IgD-negative memory B cell (primary cell): ENCODE measurements around the gene KHDC1. TPM values are rescaled to one million over a fixed set of nuclear protein-coding genes. Genes with fewer than 3 reads are reported as not detected.
"Not testable (repeated sequence)": the region's sequence is repeated elsewhere in the genome, so short reads cannot be mapped to it uniquely, and the experiment has no call there.

ENCODE experiments used
- H3K27ac Mint-ChIP-seq, 3 donors: one replicate each; pipeline ENCODE4 v1.8.0; 2020 to 2022; ENCODE audit warnings: mild to moderate bottlenecking in 3 of 3, mixed read lengths in 3 of 3, moderate library complexity in 1 of 3
- H3K27me3 Mint-ChIP-seq: one replicate; pipeline ENCODE4 v1.8.0; 2021; ENCODE audit warnings: mixed read lengths
- H3K36me3 Mint-ChIP-seq: one replicate; pipeline ENCODE4 v1.8.0; 2020; ENCODE audit warnings: mild to moderate bottlenecking, mixed read lengths
- H3K4me1 Mint-ChIP-seq, 3 donors: one replicate each; pipeline ENCODE4 v1.8.0; 2020 to 2022; ENCODE audit warnings: mixed read lengths in 3 of 3, mild to moderate bottlenecking in 1 of 3
- H3K4me3 Mint-ChIP-seq, 4 donors: one replicate each; pipeline ENCODE4 v1.8.0; 2020 to 2022; ENCODE audit warnings: mild to moderate bottlenecking in 4 of 4, mixed read lengths in 4 of 4, moderate library complexity in 3 of 4
- H3K9me3 Mint-ChIP-seq, 3 donors: one replicate each; pipeline ENCODE4 v1.8.0; 2020 to 2021; ENCODE audit warnings: mixed read lengths in 3 of 3, mild to moderate bottlenecking in 1 of 3
- polyA plus RNA-seq: library from polyadenylated mRNA; unstranded; fragments of 300-500 nt; fragmentation: Illumina TruSeq; gene quantifications from one replicate; pipeline ENCODE4 v1.2.3, GENCODE V29; 2021

The KHDC1 gene
- polyA plus RNA-seq, 1 donor from 2014 or later = 3.1 TPM

DNA sequence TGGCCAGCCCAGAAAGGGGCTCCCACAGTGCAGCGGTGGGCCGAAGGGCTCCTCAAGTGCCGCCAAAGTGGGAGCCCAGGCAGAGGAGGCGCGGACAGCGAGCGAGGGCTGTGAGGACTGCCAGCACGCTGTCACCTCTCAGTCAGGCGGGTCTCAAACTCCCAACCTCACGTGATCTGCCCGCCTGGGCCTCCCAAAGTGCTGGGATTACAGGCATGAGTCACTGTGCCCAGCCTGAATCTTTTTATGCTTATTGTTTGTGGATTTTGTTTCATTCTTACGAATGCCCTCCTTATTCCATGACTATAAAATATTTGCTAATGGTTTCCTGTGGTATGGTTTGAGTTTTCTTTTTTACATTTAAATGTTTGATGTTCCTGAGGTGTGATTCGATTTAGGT is 6.3 kb upstream of the KHDC1 start:
- not testable (repeated sequence) for H3K27ac Mint-ChIP-seq, H3K9me3 Mint-ChIP-seq, H3K36me3 Mint-ChIP-seq, H3K27me3 Mint-ChIP-seq
- peak overlapping the region in 2 of 4 donors; percentile 25 to 43 for H3K4me3 Mint-ChIP-seq
- H3K4me1 Mint-ChIP-seq = peaks cover 4 to 11% (median 5%) of the 10 kb centered on the region in 3 donors

- H3K4me1 Mint-ChIP-seq = peaks cover 4 to 11% (median 5%) of the 10 kb centered on the region in 3 donors
- not testable (repeated sequence) for H3K9me3 Mint-ChIP-seq
These were observed 5.9 kb upstream of the KHDC1 start for GRCh38 chr6:73268896-73269295.

GRCh38 chr6:73264446-73264845 is 1.4 kb upstream of the KHDC1 start:
- Mint-ChIP-seq H3K4me1 (peaks cover 11 to 16% (median 11%) of the 10 kb centered on the region in 3 donors), H3K27me3 (no peaks in the 10 kb centered on the region), H3K9me3 (no peaks in the 10 kb centered on the region), H3K27ac (peak overlapping the region in 1 of 3 donors; percentile 43), H3K4me3 (peak overlapping the region; percentile 18 to 88 (median 66)), H3K36me3 (peaks cover 2% of the 10 kb centered on the region)

More at GRCh38 chr6:73268896-73269295, 5.9 kb upstream of the KHDC1 start:
- not testable (repeated sequence) for H3K27ac Mint-ChIP-seq, H3K4me3 Mint-ChIP-seq, H3K36me3 Mint-ChIP-seq, H3K27me3 Mint-ChIP-seq

- Mint-ChIP-seq H3K9me3 (no peaks in the 10 kb centered on the region), H3K27ac (no peak overlapping the region)
These were observed 544 bp upstream of the KHDC1 start for GRCh38 chr6:73263570-73263909.

DNA sequence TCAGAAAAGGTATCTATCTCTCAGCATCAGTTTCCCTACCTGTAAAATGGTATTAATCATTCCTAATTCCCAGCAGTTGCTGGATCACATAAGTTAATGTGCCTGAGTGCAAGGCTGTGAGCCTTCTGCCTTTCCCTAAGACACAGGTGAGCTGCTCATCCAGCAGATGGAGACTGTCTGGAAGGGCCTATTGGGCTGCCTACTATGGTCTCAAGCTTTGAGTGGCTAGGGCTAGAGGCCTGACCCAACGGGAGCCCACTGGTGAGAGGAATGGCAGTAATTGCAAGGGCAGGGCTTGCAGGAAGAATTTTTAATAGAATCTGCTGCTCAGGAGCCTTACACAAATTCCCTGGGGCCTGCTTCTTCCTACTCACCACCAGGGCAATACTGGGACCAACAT is 4.3 kb downstream of the KHDC1 start:
- Mint-ChIP-seq H3K4me1 (peaks cover 6% of the 10 kb centered on the region in 3 donors), H3K4me3 (no peak overlapping the region), H3K27me3 (no peaks in the 10 kb centered on the region), H3K27ac (no peak overlapping the region), H3K9me3 (no peaks in the 10 kb centered on the region), H3K36me3 (no peaks in the 10 kb centered on the region)

More at GRCh38 chr6:73263570-73263909, 544 bp upstream of the KHDC1 start:
- Mint-ChIP-seq H3K4me1 (peaks cover 11 to 16% (median 11%) of the 10 kb centered on the region in 3 donors), H3K36me3 (no peaks in the 10 kb centered on the region), H3K4me3 (peak overlapping the region; percentile 70 to 88 (median 82)), H3K27me3 (no peaks in the 10 kb centered on the region)

- H3K27ac Mint-ChIP-seq, H3K4me3 Mint-ChIP-seq, H3K4me1 Mint-ChIP-seq, H3K9me3 Mint-ChIP-seq, H3K27me3 Mint-ChIP-seq, H3K36me3 Mint-ChIP-seq: not testable (repeated sequence)
These were observed 8.7 kb downstream of the KHDC1 start for GRCh38 chr6:73254323-73254722.

DNA sequence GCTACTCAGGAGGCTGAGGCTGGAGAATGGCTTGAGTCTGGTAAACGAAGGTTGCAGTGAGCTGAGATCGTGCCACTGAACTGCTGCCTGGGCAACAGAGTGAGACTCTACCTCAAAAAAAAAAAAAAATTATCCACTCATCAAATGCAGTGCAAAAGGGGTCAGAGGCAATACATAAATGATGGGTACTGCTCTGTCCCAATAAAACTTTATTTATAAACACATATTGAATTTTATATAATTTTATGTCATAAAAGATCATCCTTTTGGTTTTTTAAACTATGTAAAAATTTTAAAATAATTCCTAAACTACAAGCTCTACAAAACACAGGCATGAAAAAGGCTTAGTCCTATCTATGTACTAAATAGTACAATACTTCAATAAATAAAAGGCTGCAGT is 10.3 kb downstream of the KHDC1 start:
- H3K27ac Mint-ChIP-seq = no peak overlapping the region
- H3K27me3 Mint-ChIP-seq = no peaks in the 10 kb centered on the region
- no peaks in the 10 kb centered on the region for H3K4me1 Mint-ChIP-seq
- H3K36me3 Mint-ChIP-seq = no peaks in the 10 kb centered on the region
- no peaks in the 10 kb centered on the region for H3K9me3 Mint-ChIP-seq
- no peak overlapping the region for H3K4me3 Mint-ChIP-seq

DNA sequence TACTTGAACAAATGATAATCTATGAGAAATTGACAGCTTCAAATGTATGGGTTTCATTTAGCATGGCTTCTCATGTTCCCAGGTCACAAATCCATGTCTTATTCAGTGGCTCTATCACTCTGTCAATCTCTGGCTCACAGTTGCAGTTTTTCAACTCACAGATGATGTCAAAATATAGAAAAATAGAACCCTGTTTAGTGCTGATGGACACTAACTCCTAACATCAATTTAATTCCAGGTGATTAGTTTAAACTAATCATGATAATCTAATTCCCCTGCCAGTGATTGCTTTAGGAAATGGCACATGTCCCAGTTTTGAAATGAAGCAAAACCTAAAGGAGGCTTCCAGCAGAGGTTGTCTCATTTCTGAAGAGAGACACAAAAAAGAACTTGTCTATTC is 13.0 kb downstream of the KHDC1 start:
- no peaks in the 10 kb centered on the region for H3K4me1 Mint-ChIP-seq

GRCh38 chr6:73248192-73248903 is 14.6 kb downstream of the KHDC1 start:
- Mint-ChIP-seq H3K36me3 (no peaks in the 10 kb centered on the region), H3K27me3 (peaks cover 2% of the 10 kb centered on the region), H3K27ac (no peak overlapping the region), H3K9me3 (no peaks in the 10 kb centered on the region), H3K4me3 (no peak overlapping the region), H3K4me1 (no peaks in the 10 kb centered on the region)

More for the DNA sequence above, 13.0 kb downstream of the KHDC1 start:
- H3K27me3 Mint-ChIP-seq = no peaks in the 10 kb centered on the region
- no peaks in the 10 kb centered on the region for H3K9me3 Mint-ChIP-seq
- H3K27ac Mint-ChIP-seq = no peak overlapping the region
- no peaks in the 10 kb centered on the region for H3K36me3 Mint-ChIP-seq
- H3K4me3 Mint-ChIP-seq = no peak overlapping the region

GRCh38 chr6:73242001-73242400 is 21.0 kb downstream of the KHDC1 start:
- Mint-ChIP-seq H3K27ac (no peak overlapping the region), H3K36me3 (no peaks in the 10 kb centered on the region), H3K9me3 (no peaks in the 10 kb centered on the region), H3K27me3 (peaks cover 2% of the 10 kb centered on the region), H3K4me3 (no peak overlapping the region), H3K4me1 (no peaks in the 10 kb centered on the region)

- Mint-ChIP-seq H3K36me3 (peaks cover 1% of the 10 kb centered on the region), H3K4me3 (no peak overlapping the region), H3K9me3 (no peaks in the 10 kb centered on the region), H3K4me1 (no peaks in the 10 kb centered on the region), H3K27me3 (peaks cover 2% of the 10 kb centered on the region), H3K27ac (no peak overlapping the region)
These were observed 22.3 kb downstream of the KHDC1 start for GRCh38 chr6:73240730-73241129.

DNA sequence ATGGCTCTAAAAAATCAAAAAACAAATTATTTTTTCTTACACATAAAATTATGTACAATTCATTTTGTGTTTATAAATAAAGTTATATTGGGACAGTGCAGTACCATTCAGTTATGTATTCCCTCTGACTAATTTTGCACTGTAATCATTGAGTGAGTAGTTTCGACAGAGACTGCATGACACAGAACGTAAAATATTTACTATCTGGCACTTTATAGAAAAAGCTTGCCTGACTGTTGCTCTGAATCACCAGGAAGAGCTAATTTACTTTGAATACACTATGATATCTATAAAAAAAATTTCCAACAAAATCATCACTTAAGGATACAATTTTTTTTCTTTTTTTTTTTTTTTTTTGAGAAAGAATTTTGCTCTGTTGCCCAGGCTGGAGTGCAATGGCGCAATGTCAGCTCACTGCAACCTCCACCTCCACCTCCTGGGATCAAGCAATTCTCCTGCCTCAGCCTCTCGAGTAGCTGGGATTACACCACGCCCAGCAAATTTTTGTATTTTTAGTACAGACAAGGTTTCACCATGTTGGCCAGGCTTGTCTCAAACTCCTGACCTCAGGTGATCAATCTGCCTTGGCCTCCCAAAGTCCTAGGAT is 26.7 kb downstream of the KHDC1 start:
- Mint-ChIP-seq H3K4me1 (no peaks in the 10 kb centered on the region), H3K36me3 (peaks cover 1% of the 10 kb centered on the region), H3K27me3 (no peaks in the 10 kb centered on the region), H3K27ac (no peak overlapping the region), H3K4me3 (no peak overlapping the region), H3K9me3 (no peaks in the 10 kb centered on the region)

DNA sequence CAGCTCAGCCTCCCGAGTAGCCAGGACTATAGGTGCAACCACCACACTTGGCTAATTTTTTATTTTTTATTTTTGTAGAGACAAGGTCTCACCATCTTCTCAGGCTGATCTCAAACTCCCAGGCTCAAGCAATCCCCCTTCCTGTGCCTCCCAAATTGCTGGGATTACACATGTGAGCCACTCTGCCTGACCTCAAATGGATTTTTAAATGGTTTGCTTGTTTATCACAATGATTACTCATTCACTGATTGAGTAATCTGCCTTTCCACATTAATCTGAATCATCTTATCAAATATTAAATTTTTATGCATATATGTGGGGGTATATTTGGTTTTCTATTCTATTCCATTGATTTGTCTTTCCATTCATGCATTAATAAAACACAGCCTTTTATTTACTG is 28.3 kb downstream of the KHDC1 start:
- Mint-ChIP-seq H3K4me1 (no peaks in the 10 kb centered on the region), H3K4me3 (peak overlapping the region in 1 of 4 donors; percentile 39), H3K9me3 (no peaks in the 10 kb centered on the region), H3K27me3 (no peaks in the 10 kb centered on the region), H3K36me3 (peaks cover 1% of the 10 kb centered on the region), H3K27ac (no peak overlapping the region)

- H3K36me3 Mint-ChIP-seq, H3K9me3 Mint-ChIP-seq, H3K4me1 Mint-ChIP-seq, H3K27ac Mint-ChIP-seq, H3K4me3 Mint-ChIP-seq, H3K27me3 Mint-ChIP-seq: not testable (repeated sequence)
These were observed 29.0 kb downstream of the KHDC1 start for GRCh38 chr6:73233971-73234370.

DNA sequence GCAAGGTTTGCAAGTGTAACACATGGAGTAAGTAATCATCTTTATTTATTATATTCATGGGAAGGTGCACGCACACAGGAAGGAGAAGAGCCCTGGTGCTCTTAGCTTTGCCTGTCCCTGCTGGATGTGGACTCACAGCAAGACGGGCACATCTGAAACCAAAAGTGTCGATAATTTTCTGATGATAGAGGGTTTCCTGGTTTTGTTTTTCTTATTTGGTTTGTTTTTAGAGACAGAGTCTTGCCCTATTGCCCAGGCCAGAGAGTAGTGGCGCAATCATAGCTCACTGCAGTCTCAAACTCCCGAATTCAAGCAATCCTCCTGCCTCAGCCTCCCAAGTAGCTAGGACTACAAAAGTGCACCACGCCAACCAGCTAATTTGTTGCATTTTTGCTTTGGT is 29.9 kb downstream of the KHDC1 start:
- no peak overlapping the region for H3K27ac Mint-ChIP-seq

GRCh38 chr6:73231986-73232391 is 31.0 kb downstream of the KHDC1 start:
- H3K9me3 Mint-ChIP-seq = no peaks in the 10 kb centered on the region
- no peaks in the 10 kb centered on the region for H3K4me1 Mint-ChIP-seq
- no peak overlapping the region for H3K4me3 Mint-ChIP-seq
- H3K36me3 Mint-ChIP-seq = peaks cover 1% of the 10 kb centered on the region
- H3K27ac Mint-ChIP-seq = no peak overlapping the region
- H3K27me3 Mint-ChIP-seq = no peaks in the 10 kb centered on the region

More for the DNA sequence above, 29.9 kb downstream of the KHDC1 start:
- Mint-ChIP-seq H3K4me3 (no peak overlapping the region), H3K36me3 (peaks cover 1% of the 10 kb centered on the region), H3K27me3 (no peaks in the 10 kb centered on the region), H3K9me3 (no peaks in the 10 kb centered on the region), H3K4me1 (no peaks in the 10 kb centered on the region)
